Testis (tissue), 3 donors: ENCODE results near the gene TEX14. TPM values are rescaled to one million over a fixed set of nuclear protein-coding genes. Genes with fewer than 3 reads are reported as not detected.

Experiments used
- DNase-seq: peaks from one replicate; pipeline ENCODE4 v3.0.0-alpha.2; 2019
- H3K27ac ChIP-seq, 2 donors: fragments of 200-600 bp; sonication (generic); one replicate each; pipeline ENCODE4 v1.5.1; 2019
- H3K27me3 ChIP-seq: fragments of 200-600 bp; sonication (generic); one replicate; pipeline ENCODE4 v1.5.1; 2019
- H3K36me3 ChIP-seq: fragments of 200-600 bp; sonication (generic); one replicate; pipeline ENCODE4 v1.5.1; 2017; ENCODE audit warnings: low read depth; ENCODE audit errors: missing control alignments
- H3K4me1 ChIP-seq: fragments of 200-600 bp; sonication (generic); one replicate; pipeline ENCODE4 v1.5.1; 2019
- H3K4me3 ChIP-seq, 2 donors: fragments of 200-600 bp; sonication (generic); one replicate each; pipeline ENCODE4 v1.5.1; 2017 to 2019
- H3K9me3 ChIP-seq: fragments of 200-600 bp; sonication (generic); one replicate; pipeline ENCODE4 v1.5.1; 2017
- POLR2A ChIP-seq: fragments of 450-650 bp; IDR thresholded peaks from one replicate; pipeline ENCODE4 v1.6.1; 2017; ENCODE audit warnings: antibody characterized with exemption, mild to moderate bottlenecking, moderate library complexity
- WGBS, 2 donors: methylation state at CpG; one replicate each; pipeline ENCODE4 v1.1.5; 2018; 5-methylcytosine and 5-hydroxymethylcytosine counted together
- intact Hi-C: fragments of 100-400 bp; cut with DNase I; formaldehyde crosslinking; loops from one replicate; pipeline ENCODE4 v1.15.1; 2023; ENCODE audit warnings: low total_unique reads
- polyA plus RNA-seq: library from polyadenylated mRNA; stranded (reverse); fragments of 350-450 nt; fragmentation: Illumina TruSeq; extraction: RNeasy Lipid Tissue Mini Kit (QIAGEN cat#74804); gene quantifications from one replicate; pipeline ENCODE4 v1.2.3, GENCODE V29; 2014; ENCODE audit warnings: low read depth, low replicate concordance; ENCODE audit not compliant: insufficient read depth
- total RNA-seq, 2 donors: library from RNA; depleted of rRNA; stranded (reverse); fragments of >200 nt; gene quantifications; one replicate each; pipeline ENCODE4 v1.2.3, GENCODE V29; 2016
- TF ChIP-seq, protein P1 (sequence below), 3 experiments: fragments of 450-650 bp in 2 of 3; fragments of 200-600 bp in 1 of 3; sonication (generic) in 1 of 3; IDR thresholded peaks; one replicate each; pipeline ENCODE4 v1.5.1; 2016 to 2019; ENCODE audit warnings: antibody characterized with exemption in 3 of 3, mild to moderate bottlenecking in 2 of 3, moderate library complexity in 1 of 3

The TEX14 gene
- total and polyA plus RNA-seq, 3 donors from 2014 or later = 27.7 to 96.5 (median 37.2) TPM

DNA sequence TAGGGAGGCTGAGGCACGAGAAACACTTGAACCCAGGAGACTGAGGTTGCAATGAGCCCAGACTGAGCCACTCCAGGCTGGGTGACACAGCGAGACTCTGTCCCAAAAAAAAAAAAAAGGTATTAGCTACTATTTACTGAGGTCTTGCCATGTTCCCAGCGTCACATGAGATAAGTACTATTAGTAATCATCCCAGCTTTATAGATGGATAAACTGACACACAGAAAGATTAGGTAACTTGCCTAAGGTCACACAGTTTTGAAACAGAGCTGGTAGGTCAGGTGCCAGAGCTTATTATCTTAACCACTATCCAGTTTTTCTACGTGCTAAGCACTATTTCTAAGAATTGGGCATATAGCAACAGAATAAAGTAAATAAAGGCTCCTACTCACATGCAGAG lies 51.6 kb downstream of the TEX14 start:
- no peak for TF ChIP-seq POLR2A
- TF ChIP-seq, protein P1, sequence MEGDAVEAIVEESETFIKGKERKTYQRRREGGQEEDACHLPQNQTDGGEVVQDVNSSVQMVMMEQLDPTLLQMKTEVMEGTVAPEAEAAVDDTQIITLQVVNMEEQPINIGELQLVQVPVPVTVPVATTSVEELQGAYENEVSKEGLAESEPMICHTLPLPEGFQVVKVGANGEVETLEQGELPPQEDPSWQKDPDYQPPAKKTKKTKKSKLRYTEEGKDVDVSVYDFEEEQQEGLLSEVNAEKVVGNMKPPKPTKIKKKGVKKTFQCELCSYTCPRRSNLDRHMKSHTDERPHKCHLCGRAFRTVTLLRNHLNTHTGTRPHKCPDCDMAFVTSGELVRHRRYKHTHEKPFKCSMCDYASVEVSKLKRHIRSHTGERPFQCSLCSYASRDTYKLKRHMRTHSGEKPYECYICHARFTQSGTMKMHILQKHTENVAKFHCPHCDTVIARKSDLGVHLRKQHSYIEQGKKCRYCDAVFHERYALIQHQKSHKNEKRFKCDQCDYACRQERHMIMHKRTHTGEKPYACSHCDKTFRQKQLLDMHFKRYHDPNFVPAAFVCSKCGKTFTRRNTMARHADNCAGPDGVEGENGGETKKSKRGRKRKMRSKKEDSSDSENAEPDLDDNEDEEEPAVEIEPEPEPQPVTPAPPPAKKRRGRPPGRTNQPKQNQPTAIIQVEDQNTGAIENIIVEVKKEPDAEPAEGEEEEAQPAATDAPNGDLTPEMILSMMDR (IDR thresholded peaks at IDR 0.05) = no peak
- Histone ChIP-seq H3K27me3 (no peaks in the 10 kb centered on the region), H3K36me3 (no peaks in the 10 kb centered on the region), H3K4me1 (no peaks in the 10 kb centered on the region), H3K27ac (no peak overlapping the region), H3K9me3 (no peaks in the 10 kb centered on the region), H3K4me3 (no peak overlapping the region)
- intact Hi-C loops = no loop called here
- WGBS, 2 donors = 65 to 78% methylated on average over 3 to 4 of the region's 4 CpGs
- no peak for DNase-seq

DNA sequence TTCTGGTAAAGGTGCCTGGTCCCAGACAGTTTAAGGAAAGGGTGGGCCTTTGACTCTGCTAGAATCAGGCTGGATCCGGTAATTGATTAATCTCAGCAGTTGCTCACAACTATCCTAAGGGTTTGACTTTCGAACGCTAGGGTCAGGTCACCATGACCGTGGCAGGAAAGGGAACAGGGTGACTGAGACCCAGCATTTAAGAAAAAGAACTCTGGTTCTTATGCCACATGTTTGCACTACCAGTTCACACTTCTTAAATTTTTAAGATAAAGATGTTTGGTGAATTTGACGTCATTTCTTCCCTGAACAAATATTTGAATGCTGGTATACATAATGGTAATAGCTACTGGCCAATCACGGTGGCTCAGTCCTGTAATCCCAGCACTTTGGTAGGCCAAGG lies 52.2 kb downstream of the TEX14 start:
- TF ChIP-seq POLR2A = no peak
- TF ChIP-seq, protein P1 (IDR thresholded peaks at IDR 0.05) = no peak
- Histone ChIP-seq H3K9me3 (no peaks in the 10 kb centered on the region), H3K36me3 (no peaks in the 10 kb centered on the region), H3K27ac (no peak overlapping the region), H3K4me1 (no peaks in the 10 kb centered on the region), H3K27me3 (no peaks in the 10 kb centered on the region), H3K4me3 (no peak overlapping the region)
- no peak for DNase-seq
- 86 to 90% methylated on average over 6 of the region's 6 CpGs for WGBS, 2 donors
- intact Hi-C loops = no loop called here

DNA sequence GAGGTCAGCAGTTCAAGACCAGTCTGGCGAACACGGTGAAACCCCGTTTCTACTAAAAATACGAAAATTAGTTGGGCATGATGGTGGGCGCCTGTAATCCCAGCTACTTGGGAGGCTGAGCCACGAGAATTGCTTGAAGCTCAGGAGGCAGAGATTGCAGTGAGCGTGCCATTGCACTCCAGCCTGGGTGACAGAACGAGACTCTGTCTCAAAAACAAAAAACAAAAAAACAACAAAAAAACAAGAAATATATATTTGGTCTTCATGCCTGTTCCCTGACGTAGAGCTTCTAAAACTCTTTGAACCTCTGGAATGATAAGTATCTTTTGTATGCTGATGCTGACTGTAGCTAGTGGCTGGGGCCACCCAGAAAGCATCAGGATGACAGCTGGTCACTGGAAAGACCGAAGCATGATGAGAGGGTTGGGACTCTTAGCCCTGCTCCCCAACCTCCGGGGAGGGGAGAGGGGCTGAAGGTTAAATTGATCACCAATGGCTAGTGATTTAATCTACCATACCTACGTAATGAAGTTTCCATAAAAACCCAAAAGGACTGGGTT lies 54.8 kb downstream of the TEX14 start:
- TF ChIP-seq, protein P1 (IDR thresholded peaks at IDR 0.05) = no peak
- no peak for TF ChIP-seq POLR2A
- H3K9me3 ChIP-seq = no peaks in the 10 kb centered on the region
- H3K27me3 ChIP-seq = no peaks in the 10 kb centered on the region
- no peaks in the 10 kb centered on the region for H3K36me3 ChIP-seq
- peaks cover 4% of the 10 kb centered on the region for H3K4me1 ChIP-seq
- intact Hi-C loops = no loop called here
- 70 to 85% methylated on average over 12 of the region's 12 CpGs for WGBS, 2 donors
- H3K27ac ChIP-seq = no peak overlapping the region
- H3K4me3 ChIP-seq = no peak overlapping the region
- DNase-seq = no peak

DNA sequence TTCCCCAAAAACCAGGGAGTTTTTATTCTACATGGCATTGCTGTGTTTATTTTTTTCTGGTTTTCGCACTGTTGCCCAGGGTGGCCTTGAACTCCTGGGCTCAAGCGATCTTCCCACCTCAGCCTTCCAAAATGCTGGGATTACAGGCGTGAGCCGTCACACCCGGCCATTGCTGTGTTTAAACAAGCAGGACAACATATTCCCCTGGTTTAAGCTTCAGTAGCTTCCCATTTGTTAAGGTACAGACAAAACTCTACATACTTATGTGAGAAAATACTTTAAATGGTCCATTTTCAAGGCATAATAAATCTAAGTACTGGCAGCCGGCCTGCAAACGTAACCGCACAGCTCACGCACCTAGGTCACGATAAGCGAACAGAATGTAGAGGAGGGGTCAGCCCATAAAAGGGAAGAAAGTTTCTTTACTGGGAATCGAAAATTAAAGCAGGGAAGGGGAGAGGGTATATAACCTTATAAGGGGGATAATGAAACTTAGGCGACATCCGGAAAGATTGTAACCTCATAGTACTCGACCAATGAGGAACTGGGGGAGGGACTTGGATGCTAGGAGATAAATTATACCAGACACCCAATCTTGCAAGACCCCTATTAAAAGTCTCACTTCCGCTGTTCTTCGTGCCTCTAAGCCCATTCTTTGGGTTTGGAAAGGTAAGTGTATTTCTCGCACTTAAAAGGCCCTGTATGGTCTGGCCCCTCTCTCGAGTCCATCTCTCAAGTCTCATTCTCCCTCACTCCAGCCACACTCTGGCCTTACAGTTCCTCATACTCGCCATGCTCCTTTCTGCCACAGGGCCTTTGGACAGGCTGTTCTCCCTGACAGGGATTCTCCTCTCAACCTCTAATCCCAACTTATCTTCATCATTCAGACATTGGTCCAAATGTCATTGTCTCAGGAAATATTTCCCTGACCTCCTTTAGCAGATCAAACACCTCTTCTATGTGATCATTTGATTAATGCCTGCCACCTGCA lies 59.2 kb downstream of the TEX14 start:
- no peaks in the 10 kb centered on the region for H3K9me3 ChIP-seq
- peak; percentile 24 for DNase-seq
- intact Hi-C loops = no loop called here
- 34 to 45% methylated on average over 20 of the region's 20 CpGs for WGBS, 2 donors
- H3K4me1 ChIP-seq = peaks cover 4% of the 10 kb centered on the region
- peak overlapping the region; percentile 52 to 56 for H3K4me3 ChIP-seq
- H3K27me3 ChIP-seq = no peaks in the 10 kb centered on the region
- H3K36me3 ChIP-seq = no peaks in the 10 kb centered on the region
- peak overlapping the region; percentile 68 to 80 for H3K27ac ChIP-seq
- TF ChIP-seq, protein P1 (IDR thresholded peaks at IDR 0.05) = no peak
- TF ChIP-seq POLR2A = no peak
